Aorta (tissue), 5 donors: ENCODE data around the gene MYH14. TPM values are rescaled to one million over a fixed set of nuclear protein-coding genes. Genes with fewer than 3 reads are reported as not detected.
"Not testable (repeated sequence)": the region's sequence is repeated elsewhere in the genome, so short reads cannot be mapped to it uniquely, and the experiment has no call there.

ENCODE experiments used
- ATAC-seq: fragments of 200-7000 bp; cut with Tn5 transposase; one replicate; pipeline ENCODE4 v1.9.1; 2022; ENCODE audit warnings: moderate library complexity; ENCODE audit not compliant: low FRiP score
- DNase-seq, 2 donors: peaks; one replicate each; pipeline ENCODE4 v3.0.0-alpha.2; 2020
- H3K27ac ChIP-seq, 2 donors: one replicate each; pipeline ENCODE4 v1.5.1; 2013; ENCODE audit warnings: low read length in 2 of 2, mild to moderate bottlenecking in 2 of 2, moderate library complexity in 2 of 2, control low read depth in 1 of 2, inconsistent platforms in 1 of 2, low read depth in 1 of 2
- H3K27me3 ChIP-seq, 2 donors: one replicate each; pipeline ENCODE4 v1.6.1; 2013; ENCODE audit warnings: control low read depth in 1 of 2, low read length in 1 of 2, mild to moderate bottlenecking in 1 of 2, moderate library complexity in 1 of 2; ENCODE audit not compliant: insufficient read depth in 2 of 2, control insufficient read depth in 1 of 2
- H3K36me3 ChIP-seq, 2 donors: one replicate each; pipeline ENCODE4 v1.6.1; 2013; ENCODE audit warnings: control low read depth in 1 of 2, low read length in 1 of 2, mild to moderate bottlenecking in 1 of 2; ENCODE audit not compliant: insufficient read depth in 2 of 2, control insufficient read depth in 1 of 2
- H3K4me1 ChIP-seq, 2 donors: one replicate each; pipeline ENCODE4 v1.6.1; 2013; ENCODE audit warnings: low read length in 2 of 2, control low read depth in 1 of 2, mild to moderate bottlenecking in 1 of 2, moderate library complexity in 1 of 2; ENCODE audit not compliant: insufficient read depth in 2 of 2, control insufficient read depth in 1 of 2
- H3K4me3 ChIP-seq, 2 donors: one replicate each; pipeline ENCODE4 v1.5.1; 2013; ENCODE audit warnings: low read length in 2 of 2, control low read depth in 1 of 2, mild to moderate bottlenecking in 1 of 2
- H3K9me3 ChIP-seq: one replicate; pipeline ENCODE4 v1.6.1; 2013; ENCODE audit warnings: mild to moderate bottlenecking, low read length; ENCODE audit not compliant: control insufficient read depth
- WGBS, 2 donors: extraction: QIAGEN DNeasy Blood & Tissue Kit; methylation state at CpG; one replicate each; pipeline ENCODE4 v1.1.7; 2013; 5-methylcytosine and 5-hydroxymethylcytosine counted together
- intact Hi-C, 2 donors: fragments of 100-400 bp; cut with DNase I; formaldehyde crosslinking; loops; one replicate each; pipeline versions ENCODE4 v1.14.2 to v1.15.0; 2022
- polyA plus RNA-seq, 2 donors: library from polyadenylated mRNA; stranded (reverse); fragments of 200-250 nt; gene quantifications; one replicate each; pipeline ENCODE4 v1.2.3, GENCODE V29; 2013
- total RNA-seq, 2 donors: library from RNA; stranded (reverse); fragmentation: NEBNext Ultra II Directional; extraction: Animal tissue kit (Norgen Biotek cat#: 25700); gene quantifications; one replicate each; pipeline ENCODE4 v1.2.1, GENCODE V29; 2021
- donor health status: healthy with polysubstance abuse.
- donor health status: Bipolar disorder and iron deficiency.
- donor health status: DM: no; HTN: no; CAD: no.
- donor health status: DM: no; HTN: no; CAD: no.
- donor health status: DM: yes; HTN: yes; CAD: no.

The MYH14 gene
- total and polyA plus RNA-seq, 4 donors = 4.8 to 61.1 (median 8.9) TPM

DNA sequence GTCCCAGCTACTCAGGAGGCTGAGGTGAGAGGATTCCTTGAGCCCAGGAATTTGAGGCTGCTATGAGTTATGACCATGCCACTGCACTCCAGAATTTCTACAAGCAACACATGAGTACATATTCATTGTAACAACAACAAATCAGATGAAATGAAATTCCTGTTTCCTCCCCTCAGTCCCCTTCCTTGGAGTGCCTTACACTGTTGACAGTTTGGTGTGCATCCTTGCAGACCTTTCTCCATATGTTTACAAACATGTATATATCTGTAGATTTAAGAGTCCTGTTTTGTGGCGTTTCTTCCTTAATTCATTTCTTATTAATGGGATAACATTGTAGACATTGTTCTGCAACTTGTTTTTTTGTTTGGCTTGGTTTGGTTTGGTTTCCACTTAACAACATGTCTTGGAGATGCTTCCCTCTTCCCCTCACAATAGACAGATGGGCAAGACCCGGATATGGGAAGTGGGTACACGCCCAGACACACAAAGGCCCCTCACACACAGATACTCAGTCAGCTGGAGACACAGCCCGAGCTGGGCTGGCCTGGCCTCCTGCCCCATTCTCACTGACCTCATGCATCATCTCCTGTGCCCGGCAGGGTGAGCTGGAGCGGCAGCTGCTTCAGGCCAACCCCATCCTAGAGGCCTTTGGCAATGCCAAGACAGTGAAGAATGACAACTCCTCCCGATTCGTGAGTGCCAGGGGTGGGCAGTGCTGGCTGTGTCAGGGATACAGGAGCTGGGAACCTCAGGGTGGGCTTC lies 21.7 kb downstream of the MYH14 start:
- no peak for ATAC-seq

DNA sequence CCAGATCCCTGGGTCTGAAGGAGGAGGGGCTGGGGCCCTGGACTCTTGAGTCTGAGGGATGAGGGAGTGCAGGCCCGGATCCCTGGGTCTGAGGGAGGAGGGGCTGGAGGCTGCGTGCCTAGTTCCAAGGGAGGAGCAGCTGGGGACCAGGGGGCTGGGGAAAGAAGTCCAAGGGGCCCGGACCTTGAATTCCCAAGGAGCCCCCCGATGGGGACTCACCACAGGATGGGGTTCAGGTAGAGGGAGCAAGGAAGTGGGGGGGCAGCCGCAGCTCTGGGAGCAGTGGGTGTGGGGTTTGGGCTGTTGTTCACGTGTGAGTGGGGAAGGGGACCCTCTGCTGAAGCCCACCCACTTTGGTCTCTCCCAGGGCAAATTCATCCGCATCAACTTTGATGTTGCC lies 23.1 kb downstream of the MYH14 start:
- intact Hi-C loops = no loop called here
- H3K9me3 ChIP-seq = no peaks in the 10 kb centered on the region

More for the DNA sequence above, 21.7 kb downstream of the MYH14 start:
- Histone ChIP-seq H3K36me3 (no peaks in the 10 kb centered on the region), H3K27me3 (no peaks in the 10 kb centered on the region), H3K27ac (no peak overlapping the region), H3K9me3 (no peaks in the 10 kb centered on the region), H3K4me1 (no peaks in the 10 kb centered on the region), H3K4me3 (no peak overlapping the region)
- DNase-seq = no peak
- 73 to 78% methylated on average over 8 of the region's 8 CpGs for WGBS, 2 donors
- intact Hi-C loops = no loop called here

DNA sequence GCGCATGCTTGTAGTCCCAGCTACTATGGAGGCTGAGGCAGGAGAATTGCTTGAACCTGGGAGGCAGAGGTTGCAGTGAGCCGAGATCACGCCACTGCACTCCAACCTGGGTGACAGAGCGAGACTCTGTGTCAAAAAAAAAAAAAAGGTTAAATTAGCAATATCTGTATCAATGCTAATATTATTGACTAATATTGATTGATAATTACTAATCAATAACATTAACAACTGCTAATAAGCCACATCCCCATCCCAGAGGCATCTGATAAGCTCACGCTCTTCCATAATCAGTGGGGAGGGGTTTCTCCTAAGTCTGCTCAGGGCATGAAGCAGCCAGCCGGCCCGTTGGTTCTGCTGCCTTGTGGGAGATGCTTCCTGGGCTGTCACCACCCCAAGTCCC lies 24.7 kb downstream of the MYH14 start:
- ATAC-seq, DNase-seq, H3K36me3 ChIP-seq, H3K4me3 ChIP-seq, H3K27me3 ChIP-seq, H3K9me3 ChIP-seq, H3K4me1 ChIP-seq, intact Hi-C loops, H3K27ac ChIP-seq: not testable (repeated sequence)
- WGBS, 2 donors = 82 to 87% methylated on average over 7 of the region's 7 CpGs

More for the DNA sequence above, 23.1 kb downstream of the MYH14 start:
- Histone ChIP-seq H3K36me3 (no peaks in the 10 kb centered on the region), H3K4me3 (no peak overlapping the region), H3K27me3 (no peaks in the 10 kb centered on the region), H3K4me1 (no peaks in the 10 kb centered on the region), H3K27ac (no peak overlapping the region)
- DNase-seq (no peak), ATAC-seq (no peak)
- 79 to 83% methylated on average over 7 of the region's 7 CpGs for WGBS, 2 donors

DNA sequence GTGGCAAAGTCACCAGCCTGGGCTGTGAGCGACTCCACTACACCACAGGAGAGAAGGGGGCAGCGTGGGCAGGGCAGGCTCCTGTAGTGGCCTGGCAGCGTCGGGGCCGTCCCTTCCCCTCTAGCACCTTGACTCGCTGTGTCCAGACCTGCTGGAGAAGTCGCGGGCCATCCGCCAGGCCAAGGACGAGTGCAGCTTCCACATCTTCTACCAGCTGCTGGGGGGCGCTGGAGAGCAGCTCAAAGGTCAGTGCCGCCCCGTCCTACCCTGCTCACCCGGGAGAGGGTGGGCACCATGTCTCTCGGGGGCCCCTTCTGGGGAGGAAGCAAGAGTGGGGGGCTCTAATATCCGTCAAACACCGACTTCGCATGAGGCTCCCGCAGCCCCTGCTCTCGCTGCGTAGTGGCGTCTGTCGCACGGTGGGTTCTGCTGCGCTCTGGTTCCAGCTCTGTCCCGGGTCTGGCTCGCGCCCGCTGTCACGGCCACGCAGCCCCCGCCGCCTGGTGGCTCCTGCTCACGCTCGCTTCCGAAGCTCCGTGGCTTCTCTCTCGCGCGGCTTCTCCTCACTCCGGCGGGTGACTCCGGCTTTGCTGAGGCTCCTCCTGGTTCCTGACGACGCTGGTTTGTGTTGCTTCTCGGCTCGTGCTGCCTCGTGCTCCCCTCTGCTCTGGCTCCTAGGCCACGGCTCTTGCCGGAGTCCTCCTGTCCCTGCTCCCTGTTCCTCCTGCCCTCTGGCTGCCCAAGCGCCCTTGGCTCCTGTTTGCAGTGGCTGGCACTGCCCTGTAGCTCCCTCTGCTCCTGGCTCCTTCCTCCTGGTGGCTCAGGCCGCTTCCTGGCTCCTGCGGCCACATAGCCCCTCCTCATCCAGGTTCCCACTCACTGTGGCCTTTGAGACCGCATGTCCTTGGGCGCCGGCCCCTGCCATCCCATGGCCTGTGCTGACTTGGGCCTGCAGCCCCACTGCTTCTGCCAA lies 27.2 kb downstream of the MYH14 start:
- no peak overlapping the region for H3K4me3 ChIP-seq
- intact Hi-C loops = no loop called here
- no peaks in the 10 kb centered on the region for H3K27me3 ChIP-seq
- ATAC-seq (no peak), DNase-seq (no peak)
- no peak overlapping the region for H3K27ac ChIP-seq
- no peaks in the 10 kb centered on the region for H3K36me3 ChIP-seq
- WGBS, 2 donors = 81 to 83% methylated on average over 56 of the region's 56 CpGs
- no peaks in the 10 kb centered on the region for H3K9me3 ChIP-seq
- H3K4me1 ChIP-seq = no peaks in the 10 kb centered on the region

DNA sequence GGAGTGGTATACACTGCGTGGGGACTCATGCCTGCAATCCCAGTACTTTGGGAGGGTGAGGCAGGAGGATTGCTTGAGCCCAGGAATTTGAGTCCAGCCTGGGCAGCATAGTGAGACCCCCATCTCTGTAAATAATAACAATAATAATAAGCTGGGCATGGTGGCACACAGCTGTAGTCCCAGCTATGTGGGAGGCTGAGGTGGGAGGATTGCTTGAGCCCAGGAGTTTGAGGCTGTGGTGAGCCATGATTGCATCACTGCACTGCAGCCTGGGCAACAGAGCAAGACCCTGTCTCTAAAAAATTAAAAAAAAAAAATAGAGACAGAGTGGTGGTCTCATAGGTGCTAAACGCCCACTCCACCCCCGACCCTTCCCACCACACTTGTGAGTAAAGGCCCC lies 28.0 kb downstream of the MYH14 start:
- H3K36me3 ChIP-seq, H3K4me3 ChIP-seq, intact Hi-C loops, ATAC-seq, H3K4me1 ChIP-seq, DNase-seq, H3K27ac ChIP-seq, H3K27me3 ChIP-seq, H3K9me3 ChIP-seq: not testable (repeated sequence)
- WGBS, 2 donors = 90 to 96% methylated on average over 3 of the region's 3 CpGs

DNA sequence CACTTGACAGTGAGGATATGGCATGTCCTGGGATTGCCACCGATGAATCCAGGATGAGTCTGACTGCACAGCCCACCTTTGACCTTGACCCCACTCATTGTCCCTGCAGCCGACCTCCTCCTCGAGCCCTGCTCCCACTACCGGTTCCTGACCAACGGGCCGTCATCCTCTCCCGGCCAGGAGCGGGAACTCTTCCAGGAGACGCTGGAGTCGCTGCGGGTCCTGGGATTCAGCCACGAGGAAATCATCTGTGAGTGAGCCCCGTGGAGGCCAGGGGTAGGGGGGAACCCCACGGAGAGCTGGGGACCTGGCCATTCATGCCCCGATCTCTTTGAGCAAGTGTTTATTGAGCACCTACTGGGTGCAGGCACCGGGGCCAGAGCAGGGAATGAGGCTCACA lies 28.4 kb downstream of the MYH14 start:
- ATAC-seq (no peak), DNase-seq (no peak)
- no peaks in the 10 kb centered on the region for H3K9me3 ChIP-seq
- WGBS, 2 donors = 69 to 84% methylated on average over 16 of the region's 16 CpGs
- H3K36me3 ChIP-seq = no peaks in the 10 kb centered on the region
- no peaks in the 10 kb centered on the region for H3K4me1 ChIP-seq
- H3K27me3 ChIP-seq = no peaks in the 10 kb centered on the region
- H3K4me3 ChIP-seq = no peak overlapping the region
- intact Hi-C loops = no loop called here
- no peak overlapping the region for H3K27ac ChIP-seq

DNA sequence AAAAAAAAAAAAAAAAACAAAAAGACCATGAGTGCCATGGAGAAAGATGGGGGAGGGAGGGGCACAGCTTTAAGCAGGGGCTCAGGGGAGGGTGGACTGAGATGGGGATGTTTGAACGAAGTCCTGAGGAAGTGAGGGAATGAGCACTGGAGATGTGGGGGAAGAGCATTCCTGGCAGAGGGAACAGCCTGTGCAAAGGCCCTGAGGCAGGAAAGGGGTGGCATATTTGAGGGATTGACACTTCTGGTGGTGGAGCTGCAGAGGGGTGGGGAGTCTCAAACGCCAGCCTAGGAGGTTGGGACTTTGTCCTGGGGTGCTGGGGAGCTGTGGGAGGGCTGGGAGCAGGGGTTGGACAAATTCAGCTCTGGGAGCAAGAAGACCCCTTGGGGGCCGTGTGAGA lies 29.2 kb downstream of the MYH14 start:
- ATAC-seq = no peak
- H3K27ac ChIP-seq = no peak overlapping the region
- H3K36me3 ChIP-seq = no peaks in the 10 kb centered on the region
- H3K9me3 ChIP-seq = no peaks in the 10 kb centered on the region
- no peak overlapping the region for H3K4me3 ChIP-seq
- H3K27me3 ChIP-seq = no peaks in the 10 kb centered on the region
- WGBS, 2 donors = 80 to 94% methylated on average over 3 of the region's 3 CpGs
- no peak for DNase-seq
- no peaks in the 10 kb centered on the region for H3K4me1 ChIP-seq
- intact Hi-C loops = no loop called here

DNA sequence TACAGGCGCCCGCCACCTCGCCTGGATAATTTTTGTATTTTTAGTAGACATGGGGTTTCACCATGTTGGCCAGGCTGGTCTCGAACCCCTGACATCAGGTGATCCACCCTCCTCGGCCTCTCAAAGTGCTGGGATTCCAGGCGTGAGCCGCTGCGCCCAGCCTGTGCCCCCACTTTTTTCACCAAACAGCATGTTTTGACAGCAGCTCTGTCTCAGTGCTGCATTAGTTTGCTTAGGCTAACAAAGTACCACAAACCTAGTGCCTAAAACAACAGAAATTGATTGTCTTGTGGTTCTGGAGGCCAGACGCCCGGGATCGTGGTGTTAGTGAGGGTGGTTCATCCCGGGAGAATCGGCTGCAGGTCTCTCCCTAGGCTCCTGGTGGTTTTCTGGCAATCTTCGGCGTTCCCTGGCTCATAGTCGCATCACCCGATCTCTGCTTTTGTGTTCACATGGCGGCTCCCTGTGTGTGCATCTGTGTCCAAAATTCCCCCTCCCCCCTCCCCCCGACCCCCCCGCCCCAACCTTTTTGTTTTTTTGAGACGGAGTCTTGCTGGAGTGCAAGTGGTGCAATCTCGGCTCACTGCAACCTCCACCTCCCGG lies 30.0 kb downstream of the MYH14 start:
- Histone ChIP-seq H3K36me3 (no peaks in the 10 kb centered on the region), H3K4me3 (no peak overlapping the region), H3K4me1 (no peaks in the 10 kb centered on the region), H3K27me3 (no peaks in the 10 kb centered on the region), H3K9me3 (no peaks in the 10 kb centered on the region), H3K27ac (no peak overlapping the region)
- intact Hi-C loops = no loop called here
- ATAC-seq = no peak
- WGBS, 2 donors = 65 to 72% methylated on average over 21 to 23 of the region's 23 CpGs
- DNase-seq = no peak
